Keratinocyte (primary cell): ENCODE data around the gene LAPTM5. TPM values are rescaled to one million over a fixed set of nuclear protein-coding genes. Genes with fewer than 3 reads are reported as not detected.

Source experiments
- DNase-seq: peaks from one replicate; pipeline ENCODE4 v3.0.0-alpha.2; 2011; ENCODE audit warnings: low read depth, missing footprints, low spot score
- FAIRE-seq: peaks from 2 replicates; lab custom pipeline; 2011; peaks lifted over from hg19 to GRCh38; lab: Jason Lieb, UNC
- H2AFZ ChIP-seq: 2 replicates; pipeline ENCODE4 v1.6.0; 2012; ENCODE audit warnings: low read length, control low read depth, inconsistent platforms; ENCODE audit not compliant: control insufficient read depth
- H3K27ac ChIP-seq: 2 replicates; pipeline ENCODE4 v1.5.1; 2011; ENCODE audit warnings: low read length; ENCODE audit not compliant: control insufficient read depth, insufficient read depth
- H3K27me3 ChIP-seq: 3 replicates; pipeline ENCODE4 v1.6.0; 2011; ENCODE audit warnings: low read length; ENCODE audit not compliant: control insufficient read depth, insufficient read depth; ENCODE audit errors: extremely low read depth
- H3K36me3 ChIP-seq, 2 experiments: 2 replicates in 1 of 2; 3 replicates in 1 of 2; pipeline ENCODE4 v1.5.1; 2011; ENCODE audit warnings: low read length in 2 of 2, mild to moderate bottlenecking in 1 of 2; ENCODE audit not compliant: control insufficient read depth in 2 of 2, insufficient read depth in 2 of 2; ENCODE audit errors: extremely low read depth in 1 of 2
- H3K4me1 ChIP-seq: 3 replicates; pipeline ENCODE4 v1.5.1; 2011; ENCODE audit warnings: low read length; ENCODE audit not compliant: control insufficient read depth, insufficient read depth; ENCODE audit errors: extremely low read depth
- H3K4me2 ChIP-seq: 3 replicates; pipeline ENCODE4 v1.6.0; 2011; ENCODE audit warnings: low read depth, low read length; ENCODE audit not compliant: control insufficient read depth, insufficient read depth; ENCODE audit errors: extremely low read depth
- H3K4me3 ChIP-seq, 3 experiments: fragments of 200-600 bp in 1 of 3; sonication (generic) in 1 of 3; 2 replicates in 2 of 3; 3 replicates in 1 of 3; pipeline ENCODE4 v1.5.1; 2011 to 2016; ENCODE audit warnings: low read length in 3 of 3, mild to moderate bottlenecking in 3 of 3, control low read depth in 2 of 3, inconsistent platforms in 1 of 3, low read depth in 1 of 3, mixed read lengths in 1 of 3, mixed run types in 1 of 3, moderate library complexity in 1 of 3; ENCODE audit not compliant: control insufficient read depth in 2 of 3, insufficient read depth in 2 of 3; ENCODE audit errors: extremely low read depth in 1 of 3
- H3K79me2 ChIP-seq: 2 replicates; pipeline ENCODE4 v1.6.0; 2012; ENCODE audit warnings: low read length; ENCODE audit not compliant: control insufficient read depth, insufficient read depth
- H3K9ac ChIP-seq: 3 replicates; pipeline ENCODE4 v1.6.0; 2011; ENCODE audit warnings: low read length; ENCODE audit not compliant: control insufficient read depth, insufficient read depth; ENCODE audit errors: extremely low read depth
- H3K9me1 ChIP-seq: 3 replicates; pipeline ENCODE4 v1.6.0; 2011; ENCODE audit warnings: low read length; ENCODE audit not compliant: control insufficient read depth, insufficient read depth; ENCODE audit errors: extremely low read depth
- H3K9me3 ChIP-seq: 2 replicates; pipeline ENCODE4 v1.5.1; 2012; ENCODE audit warnings: low read depth, low read length; ENCODE audit not compliant: control insufficient read depth
- H4K20me1 ChIP-seq: 3 replicates; pipeline ENCODE4 v1.6.0; 2011; ENCODE audit warnings: low read length; ENCODE audit not compliant: control insufficient read depth, insufficient read depth; ENCODE audit errors: extremely low read depth
- CTCF ChIP-seq, 3 experiments: IDR thresholded peaks in 1 of 3; conservative IDR thresholded peaks in 1 of 3; optimal IDR thresholded peaks in 1 of 3; 2 replicates in 2 of 3; 3 replicates in 1 of 3; pipeline versions ENCODE3 to v1.5.1; 2011; ENCODE audit warnings: low read length in 3 of 3, mild to moderate bottlenecking in 3 of 3, moderate library complexity in 2 of 3, control low read depth in 1 of 3, inconsistent platforms in 1 of 3; ENCODE audit not compliant: insufficient read depth in 2 of 3; ENCODE audit errors: extremely low read depth in 1 of 3
- EZH2 ChIP-seq: IDR thresholded peaks from one replicate; pipeline ENCODE4 v1.6.1; 2012; ENCODE audit warnings: inconsistent platforms, mild to moderate bottlenecking, low read length, moderate library complexity
- dilution Hi-C: fragments of 300-500 bp; cut with MboI; formaldehyde crosslinking; loops from one replicate; pipeline ENCODE4 v1.7.0; 2020; ENCODE audit warnings: low sequenced_read_pairs; ENCODE audit not compliant: extremely low pct_ligation_motif_present
- polyA plus RNA-seq, 5 experiments: library from polyadenylated mRNA; depleted of rRNA in 3 of 5; stranded (reverse) in 3 of 5; stranded (forward) in 1 of 5; unstranded in 1 of 5; fragments of >200 nt; gene quantifications; 1 replicate in 1 of 5; 2 replicates in 3 of 5; 3 replicates in 1 of 5; pipeline versions ENCODE4 v1.2.1 to v1.2.3, GENCODE V29; 2011 to 2012; ENCODE audit warnings: missing spikeins in 2 of 5, low read depth in 1 of 5, low replicate concordance in 1 of 5

LAPTM5 gene
- polyA plus RNA-seq, 1 donor (not counting 4 experiments of a cell fraction or from before 2014, with no cell fraction given): 0.18 TPM

GRCh38 chr1:30745834-30746208, 11.8 kb downstream of the LAPTM5 start:
- no peak overlapping the region for H3K4me3 ChIP-seq
- no peaks in the 10 kb centered on the region for H4K20me1 ChIP-seq
- H3K4me2 ChIP-seq: no peak overlapping the region
- no peaks in the 10 kb centered on the region for H3K9me3 ChIP-seq
- FAIRE-seq (no peak), DNase-seq (no peak)
- H3K9ac ChIP-seq: no peak overlapping the region
- no peaks in the 10 kb centered on the region for H3K79me2 ChIP-seq
- peaks cover 37% of the 10 kb centered on the region for H3K4me1 ChIP-seq
- H2AFZ ChIP-seq: no peak overlapping the region
- TF ChIP-seq CTCF (optimal IDR thresholded peaks at IDR 0.05 in 1 of 3, IDR thresholded peaks at IDR 0.05 in 1 of 3, conservative IDR thresholded peaks at IDR 0.05 in 1 of 3; ENCODE audit: extremely low read depth in 1 of 3, insufficient read depth in 2 of 3, low read length in 3 of 3) (no peak), EZH2 (no peak)
- H3K27me3 ChIP-seq: no peaks in the 10 kb centered on the region
- no peak overlapping the region for H3K27ac ChIP-seq
- dilution Hi-C loops: no loop called here
- no peaks in the 10 kb centered on the region for H3K9me1 ChIP-seq
- H3K36me3 ChIP-seq: no peaks in the 10 kb centered on the region

GRCh38 chr1:30745156-30745833, 12.3 kb downstream of the LAPTM5 start:
- dilution Hi-C loops: no loop called here
- no peak overlapping the region for H3K27ac ChIP-seq
- no peak for FAIRE-seq

More at GRCh38 chr1:30745156-30745833, 12.3 kb downstream of the LAPTM5 start:
- no peak for TF ChIP-seq CTCF (optimal IDR thresholded peaks at IDR 0.05 in 1 of 3, IDR thresholded peaks at IDR 0.05 in 1 of 3, conservative IDR thresholded peaks at IDR 0.05 in 1 of 3; ENCODE audit: extremely low read depth in 1 of 3, insufficient read depth in 2 of 3, low read length in 3 of 3)
- no peak for TF ChIP-seq EZH2
- Histone ChIP-seq H3K79me2 (no peaks in the 10 kb centered on the region), H3K9me1 (no peaks in the 10 kb centered on the region), H3K4me3 (no peak overlapping the region), H3K27me3 (no peaks in the 10 kb centered on the region), H3K4me1 (peaks cover 39% of the 10 kb centered on the region), H3K4me2 (no peak overlapping the region), H3K9ac (no peak overlapping the region), H3K36me3 (no peaks in the 10 kb centered on the region), H2AFZ (no peak overlapping the region), H3K9me3 (no peaks in the 10 kb centered on the region), H4K20me1 (no peaks in the 10 kb centered on the region)
- no peak for DNase-seq
